Measurements from ENCODE around the gene ST6GALNAC1. TPM values are rescaled to one million over a fixed set of nuclear protein-coding genes. Genes with fewer than 3 reads are reported as not detected.
A peak's percentile ranks its signal among the peaks of the same experiment; 100 is the strongest.

The ST6GALNAC1 gene
- total and polyA plus RNA-seq, 2 of the 13 experiments (the other 11 are each of a cell fraction or from before 2014, with no cell fraction given): not detected

DNA sequence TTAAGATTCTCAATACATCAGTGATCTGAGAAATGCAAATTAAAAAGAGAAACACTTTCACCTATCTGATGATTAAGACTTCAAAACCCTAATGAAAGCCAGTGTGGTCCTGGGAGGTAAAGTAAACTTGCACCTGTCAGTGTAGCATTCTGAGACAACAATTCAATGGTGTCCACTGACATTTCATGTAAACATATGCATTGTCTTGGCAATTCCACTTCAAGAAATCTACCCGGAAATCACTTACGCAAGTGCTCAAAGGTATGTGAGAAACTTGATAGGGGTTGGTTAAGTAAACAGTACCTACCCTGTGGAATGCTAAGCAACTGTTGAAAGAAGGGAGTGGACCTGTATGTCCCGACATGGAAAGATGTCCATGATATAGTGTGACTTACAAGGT is 2.1 kb downstream of the ST6GALNAC1 start (continued):
- TF ChIP-seq MYC (CRISPR knock-in tag; IDR thresholded peaks at IDR 0.05; ENCODE audit: borderline replicate concordance): no peak
- TF ChIP-seq, protein P1, sequence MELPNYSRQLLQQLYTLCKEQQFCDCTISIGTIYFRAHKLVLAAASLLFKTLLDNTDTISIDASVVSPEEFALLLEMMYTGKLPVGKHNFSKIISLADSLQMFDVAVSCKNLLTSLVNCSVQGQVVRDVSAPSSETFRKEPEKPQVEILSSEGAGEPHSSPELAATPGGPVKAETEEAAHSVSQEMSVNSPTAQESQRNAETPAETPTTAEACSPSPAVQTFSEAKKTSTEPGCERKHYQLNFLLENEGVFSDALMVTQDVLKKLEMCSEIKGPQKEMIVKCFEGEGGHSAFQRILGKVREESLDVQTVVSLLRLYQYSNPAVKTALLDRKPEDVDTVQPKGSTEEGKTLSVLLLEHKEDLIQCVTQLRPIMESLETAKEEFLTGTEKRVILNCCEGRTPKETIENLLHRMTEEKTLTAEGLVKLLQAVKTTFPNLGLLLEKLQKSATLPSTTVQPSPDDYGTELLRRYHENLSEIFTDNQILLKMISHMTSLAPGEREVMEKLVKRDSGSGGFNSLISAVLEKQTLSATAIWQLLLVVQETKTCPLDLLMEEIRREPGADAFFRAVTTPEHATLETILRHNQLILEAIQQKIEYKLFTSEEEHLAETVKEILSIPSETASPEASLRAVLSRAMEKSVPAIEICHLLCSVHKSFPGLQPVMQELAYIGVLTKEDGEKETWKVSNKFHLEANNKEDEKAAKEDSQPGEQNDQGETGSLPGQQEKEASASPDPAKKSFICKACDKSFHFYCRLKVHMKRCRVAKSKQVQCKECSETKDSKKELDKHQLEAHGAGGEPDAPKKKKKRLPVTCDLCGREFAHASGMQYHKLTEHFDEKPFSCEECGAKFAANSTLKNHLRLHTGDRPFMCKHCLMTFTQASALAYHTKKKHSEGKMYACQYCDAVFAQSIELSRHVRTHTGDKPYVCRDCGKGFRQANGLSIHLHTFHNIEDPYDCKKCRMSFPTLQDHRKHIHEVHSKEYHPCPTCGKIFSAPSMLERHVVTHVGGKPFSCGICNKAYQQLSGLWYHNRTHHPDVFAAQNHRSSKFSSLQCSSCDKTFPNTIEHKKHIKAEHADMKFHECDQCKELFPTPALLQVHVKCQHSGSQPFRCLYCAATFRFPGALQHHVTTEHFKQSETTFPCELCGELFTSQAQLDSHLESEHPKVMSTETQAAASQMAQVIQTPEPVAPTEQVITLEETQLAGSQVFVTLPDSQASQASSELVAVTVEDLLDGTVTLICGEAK (IDR thresholded peaks at IDR 0.05): no peak
- TF ChIP-seq, protein P1 (CRISPR knock-in tag; IDR thresholded peaks at IDR 0.05): no peak
- TF ChIP-seq, protein P2, sequence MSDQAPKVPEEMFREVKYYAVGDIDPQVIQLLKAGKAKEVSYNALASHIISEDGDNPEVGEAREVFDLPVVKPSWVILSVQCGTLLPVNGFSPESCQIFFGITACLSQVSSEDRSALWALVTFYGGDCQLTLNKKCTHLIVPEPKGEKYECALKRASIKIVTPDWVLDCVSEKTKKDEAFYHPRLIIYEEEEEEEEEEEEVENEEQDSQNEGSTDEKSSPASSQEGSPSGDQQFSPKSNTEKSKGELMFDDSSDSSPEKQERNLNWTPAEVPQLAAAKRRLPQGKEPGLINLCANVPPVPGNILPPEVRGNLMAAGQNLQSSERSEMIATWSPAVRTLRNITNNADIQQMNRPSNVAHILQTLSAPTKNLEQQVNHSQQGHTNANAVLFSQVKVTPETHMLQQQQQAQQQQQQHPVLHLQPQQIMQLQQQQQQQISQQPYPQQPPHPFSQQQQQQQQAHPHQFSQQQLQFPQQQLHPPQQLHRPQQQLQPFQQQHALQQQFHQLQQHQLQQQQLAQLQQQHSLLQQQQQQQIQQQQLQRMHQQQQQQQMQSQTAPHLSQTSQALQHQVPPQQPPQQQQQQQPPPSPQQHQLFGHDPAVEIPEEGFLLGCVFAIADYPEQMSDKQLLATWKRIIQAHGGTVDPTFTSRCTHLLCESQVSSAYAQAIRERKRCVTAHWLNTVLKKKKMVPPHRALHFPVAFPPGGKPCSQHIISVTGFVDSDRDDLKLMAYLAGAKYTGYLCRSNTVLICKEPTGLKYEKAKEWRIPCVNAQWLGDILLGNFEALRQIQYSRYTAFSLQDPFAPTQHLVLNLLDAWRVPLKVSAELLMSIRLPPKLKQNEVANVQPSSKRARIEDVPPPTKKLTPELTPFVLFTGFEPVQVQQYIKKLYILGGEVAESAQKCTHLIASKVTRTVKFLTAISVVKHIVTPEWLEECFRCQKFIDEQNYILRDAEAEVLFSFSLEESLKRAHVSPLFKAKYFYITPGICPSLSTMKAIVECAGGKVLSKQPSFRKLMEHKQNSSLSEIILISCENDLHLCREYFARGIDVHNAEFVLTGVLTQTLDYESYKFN (CRISPR knock-in tag; conservative IDR thresholded peaks at IDR 0.05): peak; percentile 50; the same call in 1 of the 2 replicates
- no peak for TF ChIP-seq CBFB (CRISPR knock-in tag; IDR thresholded peaks at IDR 0.05)
- no peak for TF ChIP-seq TCF12 (IDR thresholded peaks at IDR 0.05)
- no peak for TF ChIP-seq TCF12 (CRISPR knock-in tag; IDR thresholded peaks at IDR 0.05)
- TF ChIP-seq PAF1 (CRISPR knock-in tag; IDR thresholded peaks at IDR 0.05): no peak
- TF ChIP-seq SNRNP70 (IDR thresholded peaks at IDR 0.05; ENCODE audit: low read depth, low read length): no peak
- TF ChIP-seq ZBTB42 (CRISPR knock-in tag; IDR thresholded peaks at IDR 0.05): no peak
- no peak for TF ChIP-seq ZSCAN12 (CRISPR knock-in tag; IDR thresholded peaks at IDR 0.05)
- TF ChIP-seq ZNF703 (CRISPR knock-in tag; IDR thresholded peaks at IDR 0.05; ENCODE audit: borderline replicate concordance): no peak
- 0 out of 2 replicates have a peak, but pooled peaks have one; percentile 8 for TF ChIP-seq CEBPB (IDR thresholded peaks at IDR 0.05; ENCODE audit: borderline replicate concordance, low read depth, low read length)
- TF ChIP-seq ZEB1 (IDR thresholded peaks at IDR 0.05; ENCODE audit: insufficient replicate concordance, low read depth): no peak
- TF ChIP-seq, protein P3, sequence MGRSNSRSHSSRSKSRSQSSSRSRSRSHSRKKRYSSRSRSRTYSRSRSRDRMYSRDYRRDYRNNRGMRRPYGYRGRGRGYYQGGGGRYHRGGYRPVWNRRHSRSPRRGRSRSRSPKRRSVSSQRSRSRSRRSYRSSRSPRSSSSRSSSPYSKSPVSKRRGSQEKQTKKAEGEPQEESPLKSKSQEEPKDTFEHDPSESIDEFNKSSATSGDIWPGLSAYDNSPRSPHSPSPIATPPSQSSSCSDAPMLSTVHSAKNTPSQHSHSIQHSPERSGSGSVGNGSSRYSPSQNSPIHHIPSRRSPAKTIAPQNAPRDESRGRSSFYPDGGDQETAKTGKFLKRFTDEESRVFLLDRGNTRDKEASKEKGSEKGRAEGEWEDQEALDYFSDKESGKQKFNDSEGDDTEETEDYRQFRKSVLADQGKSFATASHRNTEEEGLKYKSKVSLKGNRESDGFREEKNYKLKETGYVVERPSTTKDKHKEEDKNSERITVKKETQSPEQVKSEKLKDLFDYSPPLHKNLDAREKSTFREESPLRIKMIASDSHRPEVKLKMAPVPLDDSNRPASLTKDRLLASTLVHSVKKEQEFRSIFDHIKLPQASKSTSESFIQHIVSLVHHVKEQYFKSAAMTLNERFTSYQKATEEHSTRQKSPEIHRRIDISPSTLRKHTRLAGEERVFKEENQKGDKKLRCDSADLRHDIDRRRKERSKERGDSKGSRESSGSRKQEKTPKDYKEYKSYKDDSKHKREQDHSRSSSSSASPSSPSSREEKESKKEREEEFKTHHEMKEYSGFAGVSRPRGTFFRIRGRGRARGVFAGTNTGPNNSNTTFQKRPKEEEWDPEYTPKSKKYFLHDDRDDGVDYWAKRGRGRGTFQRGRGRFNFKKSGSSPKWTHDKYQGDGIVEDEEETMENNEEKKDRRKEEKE (IDR thresholded peaks at IDR 0.05): no peak

All from HepG2 (cell line).